ENCODE measurements around the gene ARHGAP28. TPM values are rescaled to one million over a fixed set of nuclear protein-coding genes. Genes with fewer than 3 reads are reported as not detected.
"Not testable (repeated sequence)": the region's sequence is repeated elsewhere in the genome, so short reads cannot be mapped to it uniquely, and the experiment has no call there.

The ARHGAP28 gene
- total RNA-seq, 1 experiment from 2014 or later = 3.6 TPM

DNA sequence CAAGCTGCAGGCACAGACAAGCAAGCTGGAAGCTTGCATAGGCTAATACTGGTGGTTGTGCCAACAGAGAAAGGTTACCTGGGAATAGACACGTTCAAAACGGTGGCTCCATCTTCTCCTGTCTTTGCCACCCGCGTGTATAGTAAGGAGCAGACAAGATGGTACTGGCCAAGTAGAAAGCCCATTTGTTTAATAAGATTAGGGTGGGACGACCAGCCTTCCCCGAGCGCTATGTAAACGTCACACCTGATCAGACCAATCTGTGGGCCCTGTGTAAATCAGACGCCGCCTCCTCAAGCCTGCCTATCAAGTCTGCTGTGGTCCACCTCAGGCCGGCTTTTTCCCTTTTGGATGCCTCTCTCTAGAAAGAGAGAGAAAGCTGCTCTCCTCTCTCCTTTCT, 198.8 kb downstream of the ARHGAP28 start:
- no peak for DNase-seq (ENCODE audit: low read depth)

DNA sequence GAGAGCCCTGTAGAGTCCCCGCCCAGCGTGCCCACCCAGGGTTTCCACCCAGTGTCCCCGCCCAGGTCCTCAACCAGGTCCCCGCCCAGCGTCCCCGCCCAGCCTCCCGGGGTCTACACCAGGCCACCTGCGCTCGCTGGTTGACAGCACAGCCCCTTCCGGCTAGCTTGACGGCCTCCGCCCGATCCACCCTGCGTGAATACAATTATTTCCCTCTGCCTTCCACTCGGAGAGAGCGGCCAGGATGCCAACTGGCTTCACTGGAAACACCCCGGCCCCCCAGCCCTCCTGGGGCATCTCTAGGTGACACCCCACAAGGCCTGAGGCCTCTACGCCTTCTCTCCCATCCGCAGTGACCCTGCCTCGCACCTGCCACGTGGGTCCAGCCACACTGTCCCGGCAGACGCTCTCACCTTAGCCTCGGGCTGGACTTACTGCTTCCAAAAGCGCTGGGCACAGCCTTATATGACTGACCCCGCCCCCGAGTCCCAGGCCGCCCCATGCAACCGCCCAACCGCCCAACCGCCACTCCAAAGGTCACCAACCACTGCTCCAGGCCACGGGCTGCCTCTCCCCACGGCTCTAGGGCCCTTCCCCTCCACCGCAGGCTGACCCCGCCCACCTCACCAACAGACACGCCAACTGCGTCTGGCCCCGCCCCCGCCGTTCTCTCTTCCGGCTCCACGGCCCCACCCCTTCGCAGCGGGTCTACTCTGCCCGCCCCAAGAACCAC, 200.0 kb downstream of the ARHGAP28 start:
- no peak for DNase-seq (ENCODE audit: low read depth)

DNA sequence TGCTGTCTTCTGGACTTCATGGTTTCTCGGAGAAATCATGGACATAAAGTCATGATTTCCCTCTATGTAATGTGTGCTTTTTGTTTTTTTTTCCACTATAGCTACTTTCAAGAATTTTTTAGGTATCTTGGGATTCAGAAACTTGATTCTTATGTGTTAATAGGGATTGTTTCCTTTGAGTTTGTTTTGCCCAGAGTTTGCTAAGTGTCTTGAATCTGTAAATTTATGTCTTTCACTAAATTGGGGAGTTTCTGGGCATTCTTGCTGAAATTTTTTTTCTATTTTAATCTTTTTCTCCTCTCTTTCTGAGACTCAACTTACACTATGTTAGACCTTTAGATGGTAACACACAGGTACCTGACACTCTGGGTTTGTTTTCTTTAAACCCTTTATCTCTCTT, 205.3 kb downstream of the ARHGAP28 start:
- no peak for DNase-seq (ENCODE audit: low read depth)

DNA sequence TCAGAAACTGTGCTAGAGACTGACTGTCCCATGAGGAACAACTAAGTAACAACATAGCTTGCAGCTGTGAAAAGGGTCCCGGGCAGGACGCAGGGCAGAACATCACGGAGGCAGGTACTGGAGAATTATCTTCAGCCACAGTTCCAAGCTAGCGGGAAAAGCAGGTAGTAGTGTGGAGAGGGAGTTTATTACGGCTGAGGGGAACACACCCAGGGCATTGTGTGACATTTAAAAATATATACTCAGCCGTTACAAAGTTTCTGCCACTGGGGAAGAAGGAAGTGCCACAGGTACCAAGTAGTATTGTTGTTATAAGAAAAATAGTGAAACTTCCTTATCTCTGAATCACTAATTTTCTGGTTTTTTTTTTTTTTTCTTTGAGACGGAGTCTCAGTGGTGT, 208.5 kb downstream of the ARHGAP28 start:
- no peak for DNase-seq (ENCODE audit: low read depth)

DNA sequence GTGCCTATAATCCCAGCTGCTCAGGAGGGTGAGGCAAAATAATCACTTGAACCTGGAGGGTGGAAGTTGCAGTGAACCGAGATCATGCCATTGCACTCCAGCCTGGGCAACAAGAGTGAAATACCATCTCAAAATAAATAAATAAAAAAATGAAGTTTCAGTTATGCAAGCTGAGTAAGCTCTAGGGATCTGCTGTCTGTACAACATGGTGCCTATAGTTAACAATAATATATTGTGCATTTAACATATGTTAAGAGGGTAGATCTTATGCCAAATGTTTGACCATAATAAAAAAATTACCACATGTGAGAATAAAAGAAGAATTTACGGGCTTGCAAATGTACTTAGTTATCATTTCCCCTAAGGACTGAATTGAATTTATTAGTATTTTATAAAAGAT, 208.9 kb downstream of the ARHGAP28 start:
- not testable (repeated sequence) for DNase-seq (ENCODE audit: low read depth)

- DNase-seq (ENCODE audit: low read depth) = no peak
These were observed 210.5 kb downstream of the ARHGAP28 start for GRCh38 chr18:6939972-6940371.

DNA sequence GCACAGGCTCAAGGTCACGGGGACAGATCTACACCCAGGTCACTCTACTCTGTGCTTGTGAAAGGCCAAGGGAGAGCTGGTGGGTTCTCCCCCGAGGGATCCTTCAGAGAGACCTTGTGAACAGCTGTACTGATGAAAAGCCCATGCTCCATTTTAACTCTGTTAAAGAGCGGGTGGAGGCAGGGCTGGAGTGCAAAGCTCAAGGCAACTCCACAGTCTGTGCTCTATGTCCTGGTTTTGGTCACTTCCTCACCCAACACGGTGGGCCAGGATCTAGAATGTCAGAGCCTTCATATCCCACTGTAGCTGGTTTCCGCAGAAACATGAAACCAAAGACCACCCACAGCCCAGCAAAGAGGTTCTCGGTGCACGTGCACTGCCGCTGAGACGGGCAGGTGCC, 210.9 kb downstream of the ARHGAP28 start:
- no peak for DNase-seq (ENCODE audit: low read depth)

GRCh38 chr18:6941996-6942395, 212.5 kb downstream of the ARHGAP28 start:
- DNase-seq (ENCODE audit: low read depth) = no peak

DNA sequence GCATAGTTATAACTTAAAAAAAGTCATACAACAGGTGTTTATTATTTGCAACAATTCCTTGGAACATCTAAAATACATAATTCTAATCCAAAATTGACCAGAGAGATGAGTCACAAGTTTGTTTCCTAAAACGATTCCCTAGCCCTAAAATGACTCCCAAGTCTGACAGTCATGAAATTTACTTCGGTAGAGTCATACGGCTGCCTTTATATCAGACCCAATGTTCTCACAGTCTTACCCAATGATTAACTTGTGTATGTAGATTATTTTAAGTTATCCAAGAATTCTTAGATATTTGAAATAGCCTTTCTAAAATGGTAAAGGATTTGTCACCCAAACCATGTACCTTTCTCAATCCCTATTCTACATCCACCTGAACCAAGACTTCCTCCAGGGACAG, 213.2 kb downstream of the ARHGAP28 start:
- DNase-seq (ENCODE audit: low read depth) = no peak

DNA sequence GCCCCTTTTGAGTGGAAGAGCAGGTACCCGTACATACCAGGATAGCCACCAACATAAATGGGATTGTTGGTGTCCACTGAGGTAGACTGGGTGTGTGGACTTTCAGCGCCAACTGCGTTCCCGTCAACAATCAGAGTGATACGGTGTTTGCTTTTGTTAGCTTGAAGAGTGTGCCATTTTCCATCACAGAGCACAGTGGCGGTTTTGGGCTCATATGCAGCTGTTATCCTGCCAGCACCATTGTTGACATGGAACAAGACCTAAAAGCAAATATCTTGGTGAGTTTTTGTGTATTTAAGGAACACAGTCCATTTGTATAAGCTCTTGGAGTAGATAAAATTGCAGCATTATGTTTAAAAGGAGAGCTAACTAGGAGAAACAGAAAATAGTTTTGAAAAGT, 213.6 kb downstream of the ARHGAP28 start:
- DNase-seq (ENCODE audit: low read depth) = no peak

DNA sequence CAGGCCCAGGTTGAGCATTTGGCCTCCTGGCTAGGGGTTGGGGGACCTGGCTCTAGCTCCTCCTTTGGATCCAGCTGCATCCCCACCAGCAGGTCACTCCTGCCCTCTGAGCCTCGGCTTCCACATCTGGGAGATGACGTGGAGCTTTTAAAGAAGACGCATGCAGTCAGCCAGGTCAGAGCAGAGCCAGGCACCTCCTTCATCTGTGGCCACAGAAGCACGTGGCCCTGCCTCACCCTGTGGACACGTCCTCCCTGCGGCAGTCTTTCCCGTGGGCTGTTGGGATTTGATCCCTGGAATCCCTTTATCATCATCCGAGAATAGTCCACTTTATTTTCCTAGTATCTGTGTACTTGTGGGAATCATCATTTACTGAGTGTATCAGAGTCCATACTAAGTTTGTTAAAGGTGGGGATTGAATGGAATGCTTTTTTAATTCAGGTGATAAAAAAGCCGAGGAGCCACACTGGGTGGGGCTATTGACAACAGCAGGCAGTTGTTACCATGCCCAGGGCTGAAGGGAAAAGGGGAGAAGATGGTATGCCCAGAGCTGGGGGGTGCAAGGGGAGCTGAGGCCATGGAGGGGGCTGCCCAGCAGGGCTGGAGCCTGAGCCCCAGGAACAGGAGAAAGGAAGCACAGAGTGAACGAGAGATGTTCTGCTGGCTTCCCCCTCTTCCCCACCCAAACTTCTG, 218.0 kb downstream of the ARHGAP28 start:
- no peak for DNase-seq (ENCODE audit: low read depth)

GRCh38 chr18:6948281-6949055, 219.0 kb downstream of the ARHGAP28 start:
- DNase-seq (ENCODE audit: low read depth) = no peak

DNA sequence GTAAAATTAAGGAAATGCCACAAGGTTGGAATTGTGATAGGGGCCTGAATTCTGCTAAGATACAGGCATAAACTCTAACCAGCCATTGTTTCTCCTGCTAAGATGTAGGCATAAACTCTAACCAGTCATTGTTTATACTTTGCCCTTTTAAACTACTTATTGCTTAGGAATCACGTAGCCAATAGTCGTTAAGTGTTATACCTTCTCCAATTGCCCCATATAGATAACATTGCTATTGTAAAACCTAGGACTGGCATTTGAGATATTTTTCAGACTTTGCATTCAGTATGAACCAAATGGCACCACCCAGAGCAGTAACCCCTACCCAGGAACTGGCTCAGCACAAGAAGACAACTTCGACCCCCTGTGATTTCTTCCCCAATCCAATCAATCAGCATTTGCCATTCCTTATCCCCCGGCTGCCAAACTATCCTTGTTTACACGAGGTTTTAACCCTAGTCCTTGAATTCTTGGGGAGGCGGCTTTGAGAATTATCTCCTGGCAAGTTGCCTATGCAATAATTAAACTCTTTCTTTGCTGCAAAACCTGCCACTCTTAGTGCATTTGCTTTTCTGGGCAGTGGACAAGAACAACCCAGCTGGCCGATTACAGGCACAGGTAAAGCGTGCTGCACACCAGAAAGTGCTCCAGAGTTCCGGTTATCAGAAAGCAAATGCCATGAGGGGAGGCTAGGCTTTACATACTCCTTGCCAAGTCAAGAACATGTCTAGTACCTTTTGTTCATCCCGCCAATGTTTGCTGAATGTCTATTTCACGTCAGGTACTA, 220.5 kb downstream of the ARHGAP28 start:
- no peak for DNase-seq (ENCODE audit: low read depth)

- DNase-seq (ENCODE audit: low read depth) = no peak
These were observed 221.1 kb downstream of the ARHGAP28 start for GRCh38 chr18:6950641-6951040.

GRCh38 chr18:6951336-6952090, 222.0 kb downstream of the ARHGAP28 start:
- DNase-seq (ENCODE audit: low read depth) = no peak

DNA sequence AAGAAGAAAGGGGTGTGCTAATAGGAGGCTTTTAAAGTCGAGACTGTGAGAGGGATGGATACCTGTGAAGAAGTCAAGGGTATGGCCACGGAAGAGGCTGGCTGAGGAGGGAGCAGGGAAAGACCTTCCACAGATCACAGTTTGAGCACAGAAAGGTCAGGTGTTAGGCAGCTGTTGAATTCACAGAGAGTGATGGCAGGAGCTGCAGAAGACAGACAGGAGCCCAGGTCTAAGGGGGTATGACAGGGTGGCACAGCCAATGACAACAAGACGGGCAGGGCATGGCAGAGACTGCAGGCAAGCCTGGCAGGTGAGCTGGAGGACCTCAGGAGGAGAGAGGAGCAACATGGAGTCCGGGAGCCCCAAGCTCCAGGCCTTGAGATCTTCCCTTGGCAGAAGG, 225.0 kb downstream of the ARHGAP28 start:
- DNase-seq (ENCODE audit: low read depth) = no peak

DNA sequence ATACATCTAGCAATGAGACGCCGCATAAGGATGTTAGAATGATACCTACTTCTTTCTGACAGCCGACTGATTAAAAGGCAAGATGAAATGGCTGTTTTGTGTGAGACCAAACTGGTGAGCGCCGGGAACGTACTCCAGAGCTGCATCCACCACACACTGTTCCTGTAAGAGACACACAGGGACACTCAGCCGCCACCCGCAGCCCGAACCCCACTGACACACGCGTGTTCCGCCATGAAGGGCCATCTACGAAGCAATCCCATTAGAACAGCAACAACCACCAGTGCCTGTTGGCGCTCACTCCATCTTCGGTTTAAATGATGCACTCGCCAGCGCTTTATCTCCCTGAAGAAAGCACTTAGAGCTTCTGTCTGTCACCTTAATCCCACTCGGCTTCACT, 225.8 kb downstream of the ARHGAP28 start:
- no peak for DNase-seq (ENCODE audit: low read depth)

GRCh38 chr18:6956495-6956894, 227.0 kb downstream of the ARHGAP28 start:
- no peak for DNase-seq (ENCODE audit: low read depth)

- DNase-seq (ENCODE audit: low read depth) = no peak
These were observed 227.5 kb downstream of the ARHGAP28 start for GRCh38 chr18:6956999-6957398.

DNA sequence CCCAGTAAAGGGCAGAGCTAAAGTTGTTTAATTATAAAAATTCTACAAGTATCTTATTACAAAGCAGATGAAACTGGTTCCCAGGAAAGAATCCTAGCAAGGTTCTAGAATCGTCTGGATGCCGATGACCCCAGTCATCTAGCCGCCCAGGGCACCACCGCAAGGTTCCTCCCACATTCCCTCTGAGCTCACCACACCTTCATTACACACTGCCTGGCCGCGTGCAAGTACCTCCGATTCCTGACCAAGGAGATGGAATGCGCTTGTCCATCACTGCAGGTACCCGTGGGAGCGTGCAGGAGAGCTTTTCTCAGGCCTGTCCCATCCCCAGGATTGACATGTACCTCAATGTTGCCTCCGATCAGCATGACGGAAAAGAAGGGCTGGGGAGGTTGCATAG, 229.6 kb downstream of the ARHGAP28 start:
- no peak for DNase-seq (ENCODE audit: low read depth)

DNA sequence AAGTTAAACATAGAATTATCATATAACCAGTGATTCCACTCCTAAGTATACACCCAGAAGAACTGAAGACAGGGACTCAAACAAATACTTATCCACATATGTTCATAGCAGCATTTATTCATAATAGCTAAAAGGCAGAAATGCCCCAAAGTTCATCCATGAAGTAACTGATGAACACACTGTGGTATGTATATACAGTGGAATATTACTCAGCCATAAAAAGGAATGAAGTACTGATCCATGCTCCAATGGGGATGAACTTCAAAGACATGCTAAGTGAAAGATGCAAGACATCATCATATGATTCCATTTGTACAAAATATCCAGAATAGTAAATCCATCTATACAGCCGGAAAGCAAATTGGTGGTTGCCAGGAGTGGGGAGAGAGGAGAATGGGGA, 230.6 kb downstream of the ARHGAP28 start:
- DNase-seq (ENCODE audit: low read depth) = no peak

All from Daoy (cell line).